HT1080 (cell line): ENCODE measurements around the gene LPCAT3. TPM values are rescaled to one million over a fixed set of nuclear protein-coding genes. Genes with fewer than 3 reads are reported as not detected.

ENCODE experiments used
- DNase-seq: peaks from one replicate; pipeline ENCODE4 v3.0.0-alpha.2; 2015; ENCODE audit warnings: low read depth
- total RNA-seq: library from RNA; depleted of rRNA; stranded (reverse); fragments of >200 nt; shearing (Covaris generic); gene quantifications from 2 replicates; pipeline ENCODE4 v1.2.3, GENCODE V29; 2014

Gene LPCAT3
- total RNA-seq, 1 experiment from 2014 or later = 9.6 TPM

DNA sequence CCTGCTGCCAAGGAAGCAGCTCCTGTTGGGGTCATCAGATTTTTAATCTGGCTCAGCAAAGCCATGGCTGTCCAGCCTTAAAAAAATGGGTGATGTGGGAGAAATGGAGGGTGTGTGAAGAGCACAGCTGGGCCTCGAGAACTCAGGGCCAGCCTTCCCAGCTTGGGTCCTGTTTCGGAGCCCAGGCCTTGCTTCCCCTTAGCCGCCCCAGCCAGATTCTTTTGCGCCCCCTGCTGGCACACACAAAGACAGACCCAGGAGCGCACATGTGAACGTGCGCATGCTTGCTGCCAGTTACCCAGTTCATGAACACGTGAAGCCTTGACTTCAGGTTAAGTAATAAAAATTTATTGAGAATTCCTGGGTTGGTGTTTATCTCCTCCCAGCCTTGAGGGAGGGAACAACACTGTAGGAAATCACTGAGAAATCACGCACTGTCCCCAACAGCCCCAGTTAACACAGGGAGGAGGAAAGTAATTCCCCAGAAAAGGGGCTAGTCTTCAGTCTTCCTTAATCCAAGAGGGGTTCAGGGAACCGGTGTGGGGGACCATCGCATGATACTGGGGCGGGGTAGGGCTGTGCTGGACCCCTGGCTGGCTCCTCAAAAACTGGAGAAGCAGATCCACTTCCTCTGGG, 53.1 kb downstream of the LPCAT3 start:
- peak; percentile 65 for DNase-seq

GRCh38 chr12:6964605-6965025, 53.7 kb downstream of the LPCAT3 start:
- DNase-seq = no peak

DNA sequence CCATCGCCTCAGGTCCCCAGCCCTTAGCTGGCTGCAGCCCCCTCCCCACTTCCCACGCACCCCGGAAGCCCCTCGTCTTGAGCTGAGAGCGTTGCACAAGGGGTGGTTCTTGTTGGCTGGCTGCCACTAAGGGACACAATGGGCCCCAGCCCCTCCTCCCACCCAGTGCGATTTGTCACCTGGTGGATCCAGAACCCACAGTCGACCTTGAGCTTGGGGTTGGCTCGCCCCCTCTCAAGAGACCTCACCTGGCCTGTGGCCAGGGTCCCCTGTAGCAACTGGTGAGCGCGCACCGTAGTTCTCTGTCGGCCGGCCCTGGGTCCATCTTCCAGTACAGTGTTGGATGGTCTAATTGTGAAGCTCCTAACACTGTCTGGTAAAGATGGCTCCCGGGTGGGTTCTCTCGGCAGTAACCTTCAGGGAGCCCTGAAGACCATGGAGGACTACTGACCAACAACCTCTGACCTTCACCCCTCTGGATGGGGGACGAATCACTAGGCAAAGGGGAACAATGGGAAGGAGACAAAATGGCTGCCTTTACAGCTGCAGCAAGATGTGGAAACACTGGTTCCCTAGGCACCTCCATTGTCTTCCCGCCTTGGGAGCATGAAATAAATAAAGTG, 54.4 kb downstream of the LPCAT3 start:
- no peak for DNase-seq

DNA sequence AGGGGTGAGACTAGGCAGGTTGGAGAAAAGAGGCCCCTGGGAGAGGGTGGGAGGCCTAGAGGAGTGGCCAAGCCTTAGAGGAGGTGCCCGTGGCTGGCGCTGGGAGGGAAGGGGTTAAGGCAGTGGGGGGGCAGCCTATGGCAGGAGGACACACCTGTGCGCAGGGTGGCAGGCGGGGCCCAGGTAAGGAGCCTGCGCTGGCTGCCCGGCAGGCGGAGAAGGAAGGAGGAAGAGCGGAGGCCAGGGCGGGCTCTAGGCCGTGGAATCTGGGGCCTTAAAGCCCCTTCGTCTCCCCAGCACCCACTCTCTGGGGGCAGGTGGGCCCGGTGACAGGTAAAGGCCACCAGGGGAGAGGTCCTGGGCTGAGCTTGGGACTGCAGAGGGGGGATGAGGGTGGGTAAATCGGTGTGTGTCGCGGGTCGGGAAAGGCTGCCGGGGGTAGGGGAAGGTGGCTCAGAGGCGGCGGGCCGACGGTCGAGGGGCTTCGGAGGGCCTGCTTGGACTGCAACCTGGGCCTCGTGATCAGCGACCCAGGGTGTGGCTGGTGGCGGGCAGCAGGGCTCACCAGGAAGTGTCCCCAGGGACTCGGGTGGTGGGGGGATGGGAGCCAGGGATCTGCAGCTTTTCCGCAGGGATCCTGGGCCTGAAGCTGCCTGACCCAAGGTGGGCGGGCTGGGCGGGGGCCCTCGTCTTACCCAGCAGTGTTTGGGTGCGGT, 55.1 kb downstream of the LPCAT3 start:
- no peak for DNase-seq

DNA sequence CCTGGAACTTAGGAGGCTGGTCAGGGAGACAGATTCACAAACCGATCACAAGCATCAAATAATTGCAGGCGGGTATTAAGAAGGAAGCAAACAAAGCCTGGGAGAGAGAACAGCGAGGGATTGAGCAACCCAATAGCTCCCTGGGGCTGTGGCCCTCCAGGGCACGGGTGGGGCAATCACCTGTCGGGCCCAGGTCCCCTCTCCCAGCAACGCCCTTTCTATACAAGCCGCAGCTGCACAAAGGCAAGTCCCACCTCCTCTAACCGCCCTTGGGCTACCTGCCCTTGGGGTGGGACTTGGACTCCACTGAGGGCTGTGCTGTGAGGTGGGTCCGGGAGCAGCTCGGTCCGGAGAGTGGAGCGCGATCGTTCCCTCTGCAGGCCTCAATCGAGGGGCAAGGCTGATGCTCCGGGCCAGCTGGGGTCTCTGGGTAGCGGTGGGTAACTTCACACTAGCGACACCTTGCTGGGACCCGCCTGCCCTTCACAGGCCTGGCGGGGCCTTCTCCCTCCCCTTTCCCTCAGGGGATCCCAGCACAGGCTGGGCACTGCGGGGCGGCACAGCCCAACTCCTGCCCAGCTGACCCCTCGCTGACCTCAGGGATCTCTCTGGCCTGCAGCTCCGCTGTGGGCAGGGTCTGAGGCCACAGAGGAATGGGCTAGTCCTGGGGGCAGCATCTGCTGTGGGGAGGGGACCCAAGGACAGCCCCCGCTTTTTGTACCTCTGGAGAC, 55.8 kb downstream of the LPCAT3 start:
- DNase-seq = no peak

DNA sequence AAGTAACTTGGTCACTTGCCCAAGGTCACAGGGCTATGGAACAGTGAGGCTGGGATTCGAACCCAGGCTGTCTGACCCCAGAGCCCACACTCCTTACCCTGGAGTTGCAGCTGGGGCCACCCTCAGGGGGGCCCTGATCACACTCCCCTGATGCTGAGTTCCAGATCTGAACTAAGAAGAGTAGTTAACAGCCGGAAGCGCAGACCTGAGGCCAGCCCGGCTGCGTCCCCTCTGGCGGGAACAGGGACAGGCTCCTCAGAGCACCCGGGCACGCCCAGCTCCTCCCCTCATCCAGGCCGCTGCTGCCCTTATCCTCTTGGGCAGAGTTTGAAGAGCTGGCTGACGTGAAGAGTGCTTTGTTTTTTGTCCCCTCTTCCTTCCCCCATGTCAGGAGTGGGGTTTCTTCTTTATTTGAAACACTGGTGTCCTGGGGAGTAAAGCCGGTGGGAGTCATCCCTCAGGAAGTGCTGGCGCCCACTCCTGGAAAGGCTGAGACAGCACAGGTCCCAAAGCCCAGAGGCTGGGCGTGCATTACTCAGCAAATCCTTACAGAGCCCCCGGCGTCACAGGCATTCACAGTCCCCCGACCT, 56.5 kb downstream of the LPCAT3 start:
- peak; percentile 82 for DNase-seq

- DNase-seq = peak; percentile 48
Observed at GRCh38 chr12:6961278-6961694, 57.0 kb downstream of the LPCAT3 start.

DNA sequence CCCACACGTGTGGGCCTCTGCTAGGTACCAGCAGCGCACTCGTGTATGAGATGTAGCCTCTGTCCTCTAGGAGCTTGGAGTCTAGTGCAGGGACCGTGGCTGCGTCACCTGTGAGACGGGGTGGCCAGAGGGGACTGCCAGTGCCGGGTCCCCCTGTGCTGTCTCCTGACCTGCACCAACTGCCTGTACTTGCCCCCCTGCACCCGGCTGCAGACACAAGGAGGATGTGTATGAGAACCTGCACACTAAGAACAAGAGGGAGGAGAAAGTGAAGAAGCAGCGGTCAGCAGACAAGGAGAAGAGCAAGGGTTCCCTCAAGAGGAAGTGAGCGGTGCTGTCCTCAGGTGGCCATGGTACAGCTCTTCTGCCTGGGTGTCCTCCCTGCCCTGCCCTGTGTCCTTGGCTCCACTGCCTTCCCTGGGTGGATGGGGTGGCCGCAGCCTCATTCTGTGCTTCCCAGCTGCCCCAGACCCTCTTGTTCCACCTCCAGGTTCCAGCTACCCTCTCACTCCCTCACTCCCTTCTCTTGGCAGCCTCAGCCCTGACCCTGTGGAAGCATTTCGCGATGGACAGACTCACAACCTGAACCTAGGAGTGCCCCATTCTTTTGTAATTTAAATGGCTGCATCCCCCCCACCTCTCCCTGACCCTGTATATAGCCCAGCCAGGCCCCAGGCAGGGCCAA, 57.5 kb downstream of the LPCAT3 start:
- DNase-seq = peak; percentile 62

DNA sequence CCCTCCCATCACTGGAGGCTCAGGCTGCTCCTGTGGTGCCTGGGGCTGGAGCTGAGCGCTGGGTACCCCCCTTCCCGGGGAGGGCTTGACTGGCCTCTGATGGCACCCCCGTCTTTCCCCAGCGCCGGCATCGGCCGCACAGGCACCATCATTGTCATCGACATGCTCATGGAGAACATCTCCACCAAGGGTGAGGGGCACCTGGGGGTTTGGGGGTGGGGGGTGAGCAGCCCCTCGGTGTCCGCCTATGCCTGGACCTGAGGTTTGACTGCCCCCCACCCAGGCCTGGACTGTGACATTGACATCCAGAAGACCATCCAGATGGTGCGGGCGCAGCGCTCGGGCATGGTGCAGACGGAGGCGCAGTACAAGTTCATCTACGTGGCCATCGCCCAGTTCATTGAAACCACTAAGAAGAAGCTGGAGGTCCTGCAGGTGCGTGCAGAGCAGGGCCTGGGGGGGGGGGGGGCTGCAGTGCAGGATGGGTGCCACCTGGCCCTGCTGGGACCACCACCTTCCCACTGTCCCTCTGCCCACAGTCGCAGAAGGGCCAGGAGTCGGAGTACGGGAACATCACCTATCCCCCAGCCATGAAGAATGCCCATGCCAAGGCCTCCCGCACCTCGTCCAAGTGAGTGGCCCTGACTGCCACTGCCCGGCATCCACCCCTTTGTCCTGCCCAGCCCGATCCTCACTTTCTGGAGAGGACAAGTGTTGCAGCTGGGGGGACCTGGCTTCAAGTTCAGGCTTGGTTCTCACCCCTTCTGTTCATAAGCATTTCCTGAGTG, 58.3 kb downstream of the LPCAT3 start:
- DNase-seq = no peak

- DNase-seq = no peak
Observed at GRCh38 chr12:6959058-6959804, 59.0 kb downstream of the LPCAT3 start.

DNA sequence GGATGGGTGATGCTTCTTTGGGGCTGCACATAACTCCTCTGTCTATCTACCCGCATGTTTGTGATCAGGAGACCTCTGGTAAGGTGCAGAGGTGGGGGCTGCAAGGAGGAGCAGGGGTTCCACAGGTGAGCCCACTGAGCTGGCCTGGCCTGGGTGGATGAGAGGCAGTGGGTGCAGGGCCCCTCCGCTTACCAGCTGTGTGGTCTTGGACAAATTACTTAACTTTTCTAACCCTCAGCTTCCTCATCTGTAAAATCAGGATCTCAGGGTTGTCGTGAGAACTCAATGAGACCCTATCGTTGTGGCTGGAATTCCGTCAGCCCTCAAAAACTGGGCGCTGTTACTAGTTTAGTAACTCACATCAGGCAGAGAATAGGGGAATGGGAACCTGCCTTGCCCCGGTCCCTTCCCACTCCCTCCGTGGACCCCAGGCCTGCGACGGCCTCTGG, 59.6 kb downstream of the LPCAT3 start:
- DNase-seq = no peak

DNA sequence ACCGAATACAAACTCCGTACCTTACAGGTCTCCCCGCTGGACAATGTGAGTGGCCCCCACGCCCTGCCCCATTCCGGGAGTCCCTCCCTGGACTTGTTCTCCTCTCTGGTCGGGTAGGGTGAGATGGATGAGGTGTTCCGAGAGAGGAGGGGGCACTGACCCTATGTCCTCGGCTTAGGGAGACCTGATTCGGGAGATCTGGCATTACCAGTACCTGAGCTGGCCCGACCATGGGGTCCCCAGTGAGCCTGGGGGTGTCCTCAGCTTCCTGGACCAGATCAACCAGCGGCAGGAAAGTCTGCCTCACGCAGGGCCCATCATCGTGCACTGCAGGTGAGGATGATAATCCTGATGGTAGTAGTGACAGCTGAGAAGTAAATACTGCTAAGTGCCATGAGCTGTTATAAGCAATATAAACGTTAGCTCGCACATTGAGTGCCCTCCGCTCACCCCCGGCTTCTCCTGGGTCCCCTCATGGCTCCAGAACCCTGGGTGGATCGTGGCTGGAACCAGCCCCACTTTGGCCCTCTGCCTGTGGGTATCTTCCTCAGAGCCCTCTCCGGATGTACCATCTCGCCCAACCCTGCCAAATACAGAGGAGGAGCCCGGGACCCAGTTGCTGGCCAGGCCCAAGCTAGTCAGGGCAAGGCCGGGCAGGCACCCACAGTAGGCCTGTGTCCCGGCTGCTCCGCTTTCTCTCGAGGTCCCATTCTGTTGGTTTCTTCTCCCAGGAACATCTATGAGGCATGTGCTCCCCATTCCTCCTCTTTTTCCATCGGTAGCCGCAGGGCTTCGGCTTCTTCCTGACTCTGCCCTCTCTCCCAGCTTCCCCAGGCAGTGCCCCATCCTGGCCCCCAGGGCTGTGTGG, 60.3 kb downstream of the LPCAT3 start:
- no peak for DNase-seq

- DNase-seq = no peak
Observed at GRCh38 chr12:6957151-6957701, 61.0 kb downstream of the LPCAT3 start.

DNA sequence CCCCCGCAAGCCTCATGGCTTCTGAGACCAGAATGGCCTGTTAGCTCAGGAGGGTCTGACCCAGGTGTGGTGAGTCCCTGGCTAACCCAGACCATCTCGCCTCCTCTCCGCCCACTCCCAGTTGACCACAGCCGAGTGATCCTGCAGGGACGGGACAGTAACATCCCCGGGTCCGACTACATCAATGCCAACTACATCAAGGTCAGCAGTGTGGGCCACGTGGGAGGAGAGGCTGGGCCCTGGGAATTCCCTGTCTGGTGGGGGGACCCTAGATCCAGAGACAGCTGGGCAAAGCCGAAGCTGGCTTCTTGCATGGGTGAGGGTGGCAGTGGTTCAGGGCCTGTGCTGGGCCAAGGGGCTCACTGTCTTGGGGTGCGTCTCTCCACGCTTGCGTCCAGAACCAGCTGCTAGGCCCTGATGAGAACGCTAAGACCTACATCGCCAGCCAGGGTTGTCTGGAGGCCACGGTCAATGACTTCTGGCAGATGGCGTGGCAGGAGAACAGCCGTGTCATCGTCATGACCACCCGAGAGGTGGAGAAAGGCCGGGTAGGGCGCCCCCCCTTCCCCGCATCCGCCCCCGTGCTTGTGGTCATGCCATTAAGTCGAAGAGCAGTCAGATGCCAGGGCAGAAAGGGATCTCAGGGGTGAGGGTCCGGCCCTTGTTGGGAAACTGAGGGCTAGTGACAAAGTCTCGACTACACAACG, 62.1 kb downstream of the LPCAT3 start:
- DNase-seq = no peak

DNA sequence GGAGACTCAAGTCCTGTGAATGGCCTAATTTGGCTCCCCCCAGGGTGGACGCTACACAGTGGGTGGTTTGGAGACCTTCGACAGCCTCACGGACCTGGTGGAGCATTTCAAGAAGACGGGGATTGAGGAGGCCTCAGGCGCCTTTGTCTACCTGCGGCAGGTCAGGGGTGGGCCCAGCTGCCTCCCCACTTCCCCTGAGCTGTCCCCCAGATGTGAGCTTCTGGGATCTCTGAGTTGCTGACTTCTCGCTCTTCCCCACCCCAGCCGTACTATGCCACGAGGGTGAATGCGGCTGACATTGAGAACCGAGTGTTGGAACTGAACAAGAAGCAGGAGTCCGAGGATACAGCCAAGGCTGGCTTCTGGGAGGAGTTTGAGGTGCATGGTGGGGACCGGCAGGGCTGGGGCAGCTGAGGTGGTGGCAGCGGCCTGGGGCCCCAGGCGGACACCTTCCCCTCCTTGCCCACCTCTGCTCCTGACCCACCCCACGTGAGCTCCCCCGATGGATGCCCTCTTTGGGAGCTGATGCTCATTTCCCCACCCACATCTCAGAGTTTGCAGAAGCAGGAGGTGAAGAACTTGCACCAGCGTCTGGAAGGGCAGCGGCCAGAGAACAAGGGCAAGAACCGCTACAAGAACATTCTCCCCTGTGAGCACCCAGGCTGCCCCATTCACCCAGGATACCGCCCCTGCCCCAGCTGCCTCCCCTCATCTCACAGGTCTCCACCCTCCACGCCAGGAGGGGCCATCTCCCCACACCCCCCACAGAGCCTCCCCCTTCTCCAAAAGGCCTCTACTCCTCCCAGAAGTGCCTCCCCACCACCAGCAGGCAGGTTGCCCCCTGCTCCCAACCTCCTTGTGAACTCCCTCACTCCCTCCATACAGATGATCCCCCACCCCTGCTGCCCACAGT, 62.9 kb downstream of the LPCAT3 start:
- DNase-seq = no peak
